ENCODE results near the gene TRPM2. TPM values are rescaled to one million over a fixed set of nuclear protein-coding genes. Genes with fewer than 3 reads are reported as not detected.
"Not testable (repeated sequence)": the region's sequence is repeated elsewhere in the genome, so short reads cannot be mapped to it uniquely, and the experiment has no call there.

The TRPM2 gene
- polyA plus RNA-seq, 3 donors: 0.75 to 1.1 (median 0.82) TPM

GRCh38 chr21:44391345-44392091 lies 38.1 kb downstream of the TRPM2 start:
- no peak for DNase-seq (ENCODE audit: low read depth in 3 of 3, low spot score in 2 of 3)

DNA sequence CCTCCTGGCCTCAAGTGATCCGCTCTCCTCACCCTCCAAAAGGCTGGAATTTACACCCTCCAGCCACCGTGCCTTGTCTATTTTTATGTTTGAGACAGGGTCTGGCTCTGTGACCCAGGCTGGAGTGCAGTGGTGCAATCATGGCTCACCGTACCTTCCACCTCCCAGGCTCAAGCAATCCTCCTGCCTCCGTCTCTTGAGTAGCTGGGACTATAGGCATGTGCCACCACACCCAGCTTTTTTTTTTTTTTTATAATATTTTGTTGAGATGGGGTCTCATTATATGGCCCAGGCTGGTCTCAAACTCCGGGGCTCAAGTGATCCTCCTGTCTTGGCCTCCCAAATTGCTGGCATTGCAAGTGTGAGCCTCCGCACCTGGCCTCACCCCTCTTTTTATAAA lies 38.8 kb downstream of the TRPM2 start:
- DNase-seq (ENCODE audit: low read depth in 3 of 3, low spot score in 2 of 3): no peak

- DNase-seq (ENCODE audit: low read depth in 3 of 3, low spot score in 2 of 3): no peak
Observed at GRCh38 chr21:44392916-44393315, 39.5 kb downstream of the TRPM2 start.

GRCh38 chr21:44394733-44395132 lies 41.3 kb downstream of the TRPM2 start:
- no peak for DNase-seq (ENCODE audit: low read depth in 3 of 3, low spot score in 2 of 3)

GRCh38 chr21:44395260-44395659 lies 41.8 kb downstream of the TRPM2 start:
- no peak for DNase-seq (ENCODE audit: low read depth in 3 of 3, low spot score in 2 of 3)

DNA sequence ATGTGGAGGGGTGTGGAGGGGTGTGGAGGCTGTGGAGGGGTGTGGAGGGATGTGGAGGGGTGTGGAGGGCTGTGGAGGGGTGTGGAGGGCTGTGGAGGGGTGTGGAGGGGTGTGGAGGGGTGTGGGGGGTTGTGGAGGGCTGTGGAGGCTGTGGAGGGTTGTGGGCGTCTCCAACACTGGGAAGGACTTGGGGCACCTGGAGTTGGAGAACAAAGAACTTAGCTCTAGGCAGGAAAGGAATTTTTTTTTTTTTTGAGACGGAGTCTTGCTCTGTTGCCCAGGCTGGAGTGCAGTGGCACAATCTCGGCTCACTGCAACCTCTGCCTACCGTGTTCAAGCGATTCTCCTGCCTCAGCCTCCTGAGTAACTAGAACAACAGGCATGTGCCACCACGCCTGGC lies 43.4 kb downstream of the TRPM2 start:
- not testable (repeated sequence) for DNase-seq (ENCODE audit: low read depth in 3 of 3, low spot score in 2 of 3)

DNA sequence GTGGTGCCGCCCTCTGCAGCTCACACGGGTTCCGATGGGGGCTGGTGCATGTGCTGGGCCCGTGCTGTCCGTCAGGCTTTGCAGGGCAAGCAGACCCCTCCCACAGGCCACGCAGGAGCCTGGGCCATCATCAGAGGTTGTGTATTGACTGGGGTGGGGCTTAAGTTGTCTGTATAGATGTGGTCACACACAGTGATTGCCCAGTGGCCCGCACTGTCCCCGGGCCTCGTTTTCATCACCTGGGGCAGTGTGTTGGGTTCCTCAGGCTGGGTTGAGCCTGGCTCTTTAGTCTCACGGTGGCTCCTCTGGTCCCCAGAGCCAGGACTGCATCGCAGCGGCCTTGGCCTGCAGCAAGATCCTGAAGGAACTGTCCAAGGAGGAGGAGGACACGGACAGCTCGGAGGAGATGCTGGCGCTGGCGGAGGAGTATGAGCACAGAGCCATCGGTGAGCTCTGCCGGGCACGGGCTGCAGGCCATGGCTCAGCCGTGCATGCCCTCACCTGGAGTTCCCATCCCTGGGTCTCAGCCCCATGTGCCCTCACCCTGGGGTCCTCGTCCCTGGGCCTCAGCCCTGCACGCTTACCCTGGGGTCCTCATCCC lies 44.1 kb downstream of the TRPM2 start:
- DNase-seq (ENCODE audit: low read depth in 3 of 3, low spot score in 2 of 3): no peak

GRCh38 chr21:44398499-44398898 lies 45.1 kb downstream of the TRPM2 start:
- no peak for DNase-seq (ENCODE audit: low read depth in 3 of 3, low spot score in 2 of 3)

- no peak for DNase-seq (ENCODE audit: low read depth in 3 of 3, low spot score in 2 of 3)
Observed at GRCh38 chr21:44399151-44399954, 45.9 kb downstream of the TRPM2 start.

- no peak for DNase-seq (ENCODE audit: low read depth in 3 of 3, low spot score in 2 of 3)
Observed at GRCh38 chr21:44399955-44400790, 46.8 kb downstream of the TRPM2 start.

DNA sequence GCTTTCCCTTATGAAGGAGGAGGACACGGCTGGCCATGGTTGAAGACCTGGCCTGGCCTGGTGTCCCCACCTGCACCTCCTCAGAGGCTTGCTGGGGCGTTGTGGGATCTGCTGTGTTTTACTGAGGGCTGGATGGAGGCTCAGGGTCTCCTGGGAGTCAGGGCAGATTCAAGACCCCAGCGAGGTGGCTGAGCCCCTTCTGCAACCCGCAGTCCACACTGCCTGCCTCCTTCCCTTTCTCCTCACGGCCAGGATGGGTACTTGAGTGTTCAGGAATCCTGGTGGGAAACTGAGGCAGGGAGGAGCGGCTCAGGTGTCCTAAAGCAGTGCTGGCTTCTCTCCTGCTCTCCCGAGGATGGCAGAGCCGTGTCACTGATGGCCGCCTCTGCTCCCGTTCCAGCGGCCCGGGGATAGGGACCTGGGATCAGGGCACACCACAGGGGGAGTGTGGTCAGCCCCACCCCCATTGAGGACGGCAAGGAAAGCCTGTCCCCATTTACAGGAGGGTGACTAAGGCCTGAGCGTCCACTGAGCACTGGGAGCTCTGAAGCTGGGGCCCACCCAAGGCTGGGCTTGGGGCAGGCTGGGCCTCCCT lies 47.5 kb downstream of the TRPM2 start:
- DNase-seq (ENCODE audit: low read depth in 3 of 3, low spot score in 2 of 3): no peak

DNA sequence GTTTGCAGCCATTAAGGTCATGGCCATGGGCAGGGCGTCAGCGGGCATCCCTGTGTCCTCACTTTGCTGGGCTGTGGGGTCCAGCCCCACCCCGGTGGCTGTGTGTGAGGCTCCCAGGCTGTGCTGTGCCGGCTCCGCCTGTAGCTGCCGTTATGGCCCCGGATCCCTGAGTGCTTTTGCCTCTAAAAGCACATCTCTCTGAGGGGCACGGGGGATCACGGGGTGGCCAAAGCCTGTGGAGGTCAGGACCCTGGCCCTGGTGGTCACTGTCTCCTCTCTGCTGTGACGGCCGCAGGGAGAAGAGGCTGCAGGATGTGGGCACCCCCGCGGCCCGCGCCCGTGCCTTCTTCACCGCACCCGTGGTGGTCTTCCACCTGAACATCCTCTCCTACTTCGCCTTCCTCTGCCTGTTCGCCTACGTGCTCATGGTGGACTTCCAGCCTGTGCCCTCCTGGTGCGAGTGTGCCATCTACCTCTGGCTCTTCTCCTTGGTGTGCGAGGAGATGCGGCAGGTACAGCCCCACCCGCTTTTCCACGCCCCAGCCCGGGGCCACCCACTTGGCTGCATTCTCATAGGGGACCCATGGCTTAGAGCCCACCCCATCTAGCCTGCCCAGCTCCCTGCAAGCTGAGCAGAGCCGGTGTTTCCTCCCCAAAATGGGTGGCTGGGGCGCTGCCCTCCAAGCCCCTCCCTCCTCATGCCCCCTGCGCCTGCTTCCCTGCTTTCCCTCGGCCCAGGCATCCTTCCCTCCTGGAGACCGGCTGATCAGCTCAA lies 48.2 kb downstream of the TRPM2 start:
- DNase-seq (ENCODE audit: low read depth in 3 of 3, low spot score in 2 of 3): no peak

DNA sequence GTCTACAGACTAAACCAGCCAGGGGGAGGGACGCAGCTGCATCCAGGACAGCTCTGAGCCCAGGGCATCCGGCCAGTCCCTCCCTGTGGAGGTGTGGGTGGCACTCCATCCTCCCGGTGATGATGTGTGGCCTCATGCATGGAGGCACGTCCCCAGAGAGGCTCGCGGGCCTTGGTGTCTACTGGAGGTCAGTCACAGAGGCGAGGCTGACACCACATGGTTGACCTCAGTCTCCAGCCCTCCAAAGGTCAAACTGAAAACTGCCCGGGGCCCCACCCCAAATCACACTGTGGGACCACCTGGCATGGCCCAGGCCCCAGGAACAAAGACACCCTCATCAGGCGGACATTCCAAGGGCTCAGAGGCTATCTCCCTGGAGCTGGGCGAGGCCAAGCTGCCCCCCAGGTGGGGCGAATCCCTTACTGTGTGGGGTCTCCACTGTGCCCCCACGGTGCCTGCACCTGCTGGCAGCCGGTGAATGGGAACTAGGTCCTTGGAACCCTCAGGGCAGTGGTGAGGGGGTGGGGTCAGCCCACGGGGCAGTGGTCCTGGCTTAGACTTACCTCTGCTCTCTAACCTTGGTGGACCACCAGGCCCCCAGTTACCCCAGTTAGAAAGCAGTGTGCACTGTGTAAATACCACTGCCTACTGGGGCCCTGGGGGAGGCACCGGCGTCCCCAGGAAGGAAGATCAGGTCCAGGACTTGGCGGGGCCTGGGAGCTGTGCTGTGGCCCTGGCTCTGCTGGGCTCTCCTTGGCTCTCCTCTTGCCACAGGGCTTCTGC lies 49.1 kb downstream of the TRPM2 start:
- DNase-seq (ENCODE audit: low read depth in 3 of 3, low spot score in 2 of 3): no peak

DNA sequence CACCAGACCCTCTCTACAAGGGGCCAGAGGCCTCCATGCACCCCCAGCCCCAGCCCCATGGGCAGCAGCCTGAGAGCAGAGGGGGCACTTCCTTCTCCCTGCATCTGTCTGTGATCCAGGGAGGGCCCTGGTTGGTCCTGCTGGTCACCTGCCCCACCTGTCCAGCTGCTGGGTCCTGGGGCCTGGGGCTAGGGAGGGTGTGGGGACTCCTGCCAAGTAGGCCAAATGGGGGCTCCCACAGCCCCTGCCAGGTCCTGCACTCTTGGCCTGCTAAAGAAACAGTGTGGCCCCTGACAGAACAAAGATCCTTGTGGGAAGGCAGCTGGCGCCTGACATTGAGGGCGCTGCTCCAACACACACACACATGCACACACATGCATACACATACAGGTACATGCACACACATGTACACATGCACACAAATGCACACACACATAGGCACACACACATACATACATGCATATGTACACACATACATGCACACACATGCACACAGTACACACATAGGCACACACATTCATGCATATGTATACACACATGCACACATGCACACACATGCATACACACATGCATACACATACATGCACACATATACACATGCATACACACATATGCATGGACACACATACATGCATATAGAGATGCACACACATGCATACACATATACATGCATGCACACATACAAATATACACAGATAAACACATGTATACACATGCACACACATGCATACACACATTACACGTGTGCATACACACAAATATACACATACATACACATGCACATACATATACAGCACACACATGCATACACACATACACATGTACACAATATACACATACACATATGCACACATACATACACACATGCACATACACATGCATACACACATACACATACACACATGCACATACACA lies 49.9 kb downstream of the TRPM2 start:
- no peak for DNase-seq (ENCODE audit: low read depth in 3 of 3, low spot score in 2 of 3)

DNA sequence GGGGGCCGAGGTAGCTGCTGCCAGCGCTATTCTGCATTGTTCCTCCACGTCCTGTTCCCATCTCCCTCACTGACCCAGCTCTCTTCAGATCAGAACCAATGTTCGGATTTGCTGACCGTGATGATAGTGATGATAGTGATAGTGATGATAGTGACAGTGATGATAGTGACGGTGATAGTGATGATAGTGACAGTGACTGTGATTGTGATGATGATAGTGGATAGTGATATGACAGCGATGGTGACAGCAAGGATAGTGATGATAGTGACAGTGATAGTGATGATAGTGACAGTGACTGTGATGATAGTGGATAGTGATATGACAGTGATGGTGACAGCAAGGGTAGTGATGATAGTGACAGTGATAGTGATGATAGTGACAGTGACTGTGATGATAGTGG lies 51.1 kb downstream of the TRPM2 start:
- DNase-seq (ENCODE audit: low read depth in 3 of 3, low spot score in 2 of 3): not testable (repeated sequence)

GRCh38 chr21:44405091-44405947 lies 51.9 kb downstream of the TRPM2 start:
- DNase-seq (ENCODE audit: low read depth in 3 of 3, low spot score in 2 of 3): no peak
